Smooth muscle cell (in vitro differentiated cells): ENCODE measurements around the gene KLHDC10. TPM values are rescaled to one million over a fixed set of nuclear protein-coding genes. Genes with fewer than 3 reads are reported as not detected.

Source experiments
- DNase-seq: peaks from one replicate; lab custom pipeline; 2025; ENCODE audit not compliant: unreplicated experiment; lab: John Stamatoyannopoulos, UW
- H2AFZ ChIP-seq: fragments of 200-600 bp; sonication (generic); 2 replicates; pipeline ENCODE4 v1.6.0; 2016; ENCODE audit warnings: antibody characterized with exemption, low read depth, mild to moderate bottlenecking
- H3F3A ChIP-seq: fragments of 200-600 bp; sonication (generic); 2 replicates; pipeline ENCODE4 v1.6.0; 2017; ENCODE audit warnings: antibody characterized with exemption, low read depth
- H3K27ac ChIP-seq: fragments of 200-600 bp; sonication (generic); 2 replicates; pipeline ENCODE4 v1.5.1; 2016; ENCODE audit warnings: low read depth, mild to moderate bottlenecking
- H3K27me3 ChIP-seq: fragments of 200-600 bp; sonication (generic); 2 replicates; pipeline ENCODE4 v1.6.1; 2016; ENCODE audit warnings: low read depth, mild to moderate bottlenecking
- H3K36me3 ChIP-seq: fragments of 200-600 bp; sonication (generic); 2 replicates; pipeline ENCODE4 v1.5.1; 2016; ENCODE audit warnings: low read depth
- H3K4me1 ChIP-seq: fragments of 200-600 bp; sonication (generic); 2 replicates; pipeline ENCODE4 v1.5.1; 2016; ENCODE audit warnings: low read depth
- H3K4me2 ChIP-seq: fragments of 200-600 bp; sonication (generic); 2 replicates; pipeline ENCODE4 v1.6.0; 2016; ENCODE audit warnings: mild to moderate bottlenecking
- H3K4me3 ChIP-seq: fragments of 200-600 bp; sonication (generic); 2 replicates; pipeline ENCODE4 v1.5.1; 2016; ENCODE audit warnings: mild to moderate bottlenecking
- H3K79me2 ChIP-seq: fragments of 200-600 bp; sonication (generic); 2 replicates; pipeline ENCODE4 v1.6.0; 2016; ENCODE audit warnings: low read depth, mild to moderate bottlenecking
- H3K9ac ChIP-seq: fragments of 200-600 bp; sonication (generic); 2 replicates; pipeline ENCODE4 v1.6.0; 2016; ENCODE audit warnings: low read depth
- H3K9me3 ChIP-seq: fragments of 200-600 bp; sonication (generic); replicated peaks from 2 replicates; pipeline ENCODE4 v1.5.1; 2016; ENCODE audit warnings: low read depth
- H4K20me1 ChIP-seq: fragments of 200-600 bp; sonication (generic); 2 replicates; pipeline ENCODE4 v1.6.0; 2016; ENCODE audit warnings: low read depth
- WGBS: methylation state at CpG from one replicate; pipeline ENCODE4 v1.1.7; 2016; ENCODE audit warnings: low lambda C conversion rate; 5-methylcytosine and 5-hydroxymethylcytosine counted together
- polyA plus RNA-seq: library from polyadenylated mRNA; unstranded; fragments of >200 nt; fragmentation: Nextera tagmentation; extraction: Ambion mirVana; gene quantifications from 2 replicates; pipeline ENCODE4 v1.2.1, GENCODE V29; 2016
- total RNA-seq: library from RNA; depleted of rRNA; stranded (reverse); fragments of >200 nt; gene quantifications from 2 replicates; pipeline ENCODE4 v1.2.3, GENCODE V29; 2014
- TF ChIP-seq, protein P1 (sequence below): fragments of 200-600 bp; sonication (generic); IDR thresholded peaks from 2 replicates; pipeline ENCODE4 v1.5.1; 2017; ENCODE audit warnings: borderline replicate concordance, mild to moderate bottlenecking, antibody characterized with exemption; ENCODE audit not compliant: insufficient read depth, poor library complexity, severe bottlenecking

Gene KLHDC10
- total and polyA plus RNA-seq, 2 experiments from 2014 or later: 8.3 to 24.9 TPM

DNA sequence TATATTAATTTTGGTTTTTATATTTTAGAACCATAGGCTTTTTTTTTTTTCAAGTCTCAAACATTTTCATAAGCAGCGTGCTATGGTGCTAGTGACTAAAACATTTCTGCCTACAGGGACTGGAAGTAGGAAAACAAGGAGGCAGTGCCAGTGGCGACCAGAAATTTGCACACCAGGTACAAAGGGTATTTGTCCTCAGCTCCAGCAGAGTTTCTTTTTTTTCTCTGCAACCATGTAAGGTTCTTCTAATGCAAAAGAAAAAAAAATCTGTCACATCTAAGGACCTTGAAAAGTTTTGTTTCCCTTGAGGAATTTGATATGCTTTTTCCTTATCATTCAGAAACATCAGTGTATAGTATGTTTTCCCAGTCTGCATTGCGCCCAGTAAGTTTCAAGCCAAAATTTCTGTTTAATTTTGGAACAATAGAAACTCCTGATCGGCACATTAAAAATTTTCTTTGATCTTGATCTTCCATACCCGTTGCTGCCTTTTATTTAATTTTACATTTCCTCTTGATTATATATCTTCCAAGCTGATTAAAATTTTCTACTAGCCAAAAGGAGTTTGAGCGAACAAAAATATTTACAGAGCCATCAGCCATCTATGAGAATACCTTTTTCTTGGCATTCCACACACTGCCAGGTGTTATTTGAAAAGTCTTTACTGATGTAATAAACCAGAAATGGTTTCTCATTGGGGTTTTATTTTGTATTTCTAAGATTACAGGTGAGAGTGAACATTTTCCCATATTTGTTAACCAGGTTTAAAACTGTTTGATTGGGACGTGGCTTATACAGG lies 956 bp upstream of the KLHDC10 start:
- peak overlapping the region; percentile 28 for H3K9ac ChIP-seq
- no peaks in the 10 kb centered on the region for H3K27me3 ChIP-seq
- peaks cover 17% of the 10 kb centered on the region for H3K4me1 ChIP-seq
- H3K27ac ChIP-seq: peak overlapping the region; percentile 45
- H3K9me3 ChIP-seq: no peaks in the 10 kb centered on the region
- peaks cover 20% of the 10 kb centered on the region for H4K20me1 ChIP-seq
- no peak for DNase-seq
- peak overlapping the region; percentile 89 for H2AFZ ChIP-seq
- H3F3A ChIP-seq: no peaks in the 10 kb centered on the region
- peaks cover 41% of the 10 kb centered on the region for H3K79me2 ChIP-seq
- peak overlapping the region; percentile 89 for H3K4me3 ChIP-seq
- 76% methylated on average over 7 of the region's 7 CpGs for WGBS
- TF ChIP-seq, protein P1, sequence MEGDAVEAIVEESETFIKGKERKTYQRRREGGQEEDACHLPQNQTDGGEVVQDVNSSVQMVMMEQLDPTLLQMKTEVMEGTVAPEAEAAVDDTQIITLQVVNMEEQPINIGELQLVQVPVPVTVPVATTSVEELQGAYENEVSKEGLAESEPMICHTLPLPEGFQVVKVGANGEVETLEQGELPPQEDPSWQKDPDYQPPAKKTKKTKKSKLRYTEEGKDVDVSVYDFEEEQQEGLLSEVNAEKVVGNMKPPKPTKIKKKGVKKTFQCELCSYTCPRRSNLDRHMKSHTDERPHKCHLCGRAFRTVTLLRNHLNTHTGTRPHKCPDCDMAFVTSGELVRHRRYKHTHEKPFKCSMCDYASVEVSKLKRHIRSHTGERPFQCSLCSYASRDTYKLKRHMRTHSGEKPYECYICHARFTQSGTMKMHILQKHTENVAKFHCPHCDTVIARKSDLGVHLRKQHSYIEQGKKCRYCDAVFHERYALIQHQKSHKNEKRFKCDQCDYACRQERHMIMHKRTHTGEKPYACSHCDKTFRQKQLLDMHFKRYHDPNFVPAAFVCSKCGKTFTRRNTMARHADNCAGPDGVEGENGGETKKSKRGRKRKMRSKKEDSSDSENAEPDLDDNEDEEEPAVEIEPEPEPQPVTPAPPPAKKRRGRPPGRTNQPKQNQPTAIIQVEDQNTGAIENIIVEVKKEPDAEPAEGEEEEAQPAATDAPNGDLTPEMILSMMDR: no peak
- H3K4me2 ChIP-seq: peak overlapping the region; percentile 79
- no peaks in the 10 kb centered on the region for H3K36me3 ChIP-seq

DNA sequence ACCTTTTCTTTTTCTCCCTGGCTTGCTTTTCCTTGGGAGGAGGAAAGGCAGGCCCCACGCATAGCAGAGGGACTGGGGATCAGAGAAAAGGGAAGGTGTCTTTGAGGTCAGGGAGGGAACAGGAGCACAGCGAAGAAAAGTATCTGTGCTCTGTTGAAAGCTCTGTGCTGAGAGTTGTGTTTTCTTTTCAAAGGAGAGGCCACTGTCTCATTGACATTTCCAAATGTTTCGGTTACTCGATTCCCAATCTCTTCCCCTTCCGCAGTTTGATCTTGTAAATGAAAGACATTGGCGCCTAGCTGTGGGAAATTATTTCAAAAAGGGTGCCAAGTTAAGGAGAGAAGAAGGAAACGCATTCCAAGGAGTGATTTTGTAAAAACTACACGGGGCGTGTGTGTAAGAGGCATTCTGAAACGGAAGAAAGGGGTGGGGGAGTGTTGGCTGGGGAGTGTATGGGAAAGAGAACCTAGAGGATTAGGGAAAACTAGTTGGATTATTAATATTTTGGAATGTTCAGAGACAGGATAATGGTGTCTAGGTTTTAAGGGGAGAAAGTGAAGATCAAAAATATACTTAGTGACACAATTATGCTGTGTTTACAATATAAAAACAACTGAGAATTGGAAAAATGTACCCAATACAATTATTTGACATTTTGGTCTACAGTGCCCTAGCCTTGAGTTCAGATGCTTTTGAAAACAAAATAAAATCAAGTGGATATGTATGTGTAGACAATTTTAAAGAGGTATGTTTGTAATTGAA lies 708 bp downstream of the KLHDC10 start:
- no peaks in the 10 kb centered on the region for H3K36me3 ChIP-seq
- TF ChIP-seq, protein P1: no peak
- under 1% methylated on average over 10 of the region's 10 CpGs for WGBS
- no peak for DNase-seq
- H3K9ac ChIP-seq: peak overlapping the region; percentile 89
- H3F3A ChIP-seq: no peaks in the 10 kb centered on the region
- peak overlapping the region; percentile 89 for H3K4me3 ChIP-seq
- peak overlapping the region; percentile 89 for H2AFZ ChIP-seq
- no peaks in the 10 kb centered on the region for H3K9me3 ChIP-seq
- H3K27me3 ChIP-seq: no peaks in the 10 kb centered on the region
- peak overlapping the region; percentile 98 for H3K4me2 ChIP-seq
- H3K27ac ChIP-seq: peak overlapping the region; percentile 73
- H4K20me1 ChIP-seq: peaks cover 36% of the 10 kb centered on the region
- peaks cover 57% of the 10 kb centered on the region for H3K79me2 ChIP-seq
- H3K4me1 ChIP-seq: peaks cover 17% of the 10 kb centered on the region

DNA sequence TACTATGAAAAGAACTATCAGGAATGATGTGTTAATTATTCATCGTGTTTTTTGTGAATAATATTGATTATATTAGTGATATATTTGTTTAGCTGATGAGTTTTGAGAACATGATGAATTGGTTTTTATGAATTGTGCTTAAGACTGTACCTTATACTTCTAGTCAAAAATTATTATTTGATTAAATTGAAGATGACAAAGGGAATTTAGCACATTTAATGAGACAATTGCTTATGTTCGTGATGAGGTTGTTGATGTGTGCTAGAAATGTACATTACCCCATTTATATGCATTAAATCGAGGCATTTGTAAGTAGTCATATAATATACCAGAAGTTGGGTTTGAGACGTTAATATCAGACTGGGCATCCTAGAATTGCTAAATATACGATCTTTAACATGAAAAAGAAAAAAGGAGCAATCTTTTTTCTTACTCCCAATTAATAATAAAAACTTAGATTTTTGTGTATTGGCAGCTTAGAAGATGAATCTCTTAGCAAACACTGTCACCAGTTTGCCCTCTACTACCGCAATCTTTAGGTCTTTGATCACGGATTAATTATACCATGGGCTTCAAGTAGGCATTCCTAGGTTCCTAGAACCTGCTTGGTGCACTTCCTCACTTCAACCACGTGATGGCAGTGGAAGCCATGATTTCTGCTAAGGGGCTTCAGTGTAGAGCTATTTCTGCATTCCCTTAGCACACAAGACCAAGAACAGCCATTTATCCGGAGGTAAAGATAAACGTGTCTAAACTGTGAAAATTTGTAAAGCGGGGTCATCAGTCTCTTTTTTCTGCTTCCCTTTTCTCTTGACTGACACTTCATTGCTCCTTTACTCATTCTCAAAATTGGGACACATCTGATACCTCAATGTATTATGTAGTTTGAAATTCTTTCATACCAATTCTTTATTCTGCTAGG lies 1.6 kb downstream of the KLHDC10 start:
- H3K4me2 ChIP-seq: peak overlapping the region; percentile 98
- TF ChIP-seq, protein P1: peak; percentile 98
- H3F3A ChIP-seq: no peaks in the 10 kb centered on the region
- no peak overlapping the region for H2AFZ ChIP-seq
- H3K4me3 ChIP-seq: peak overlapping the region; percentile 89
- H4K20me1 ChIP-seq: peaks cover 45% of the 10 kb centered on the region
- no peaks in the 10 kb centered on the region for H3K27me3 ChIP-seq
- peak overlapping the region; percentile 73 for H3K27ac ChIP-seq
- no peaks in the 10 kb centered on the region for H3K9me3 ChIP-seq
- no peaks in the 10 kb centered on the region for H3K36me3 ChIP-seq
- peaks cover 17% of the 10 kb centered on the region for H3K4me1 ChIP-seq
- DNase-seq: no peak
- H3K9ac ChIP-seq: peak overlapping the region; percentile 89
- 16% methylated on average over 11 of the region's 11 CpGs for WGBS
- H3K79me2 ChIP-seq: peaks cover 66% of the 10 kb centered on the region
